Right forelimb (tissue), 1 donor: ENCODE results near the gene GLO1.

ENCODE experiments used
- DNase-seq: peaks from one replicate; pipeline ENCODE4 v3.0.0-alpha.2; 2018

Gene GLO1

DNA sequence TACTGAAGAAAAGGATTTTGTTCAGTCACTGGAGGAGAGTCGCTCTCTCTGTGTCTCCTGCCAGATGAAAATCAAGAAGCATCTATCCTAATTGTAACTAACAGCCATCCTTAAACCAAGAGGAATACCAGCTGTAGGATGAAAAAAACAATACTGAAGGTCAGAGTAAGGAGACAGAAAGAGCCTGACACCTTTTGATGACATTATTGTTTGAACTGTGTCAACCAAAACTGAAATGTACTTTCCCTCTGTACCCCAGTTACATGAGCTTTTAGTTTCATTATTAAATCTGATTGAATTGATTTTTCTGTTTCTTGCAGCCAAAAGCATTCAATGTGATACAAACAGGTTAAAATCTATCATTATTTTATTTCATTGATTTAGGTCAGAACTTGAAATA lies 46.0 kb downstream of the GLO1 start:
- no peak for DNase-seq

DNA sequence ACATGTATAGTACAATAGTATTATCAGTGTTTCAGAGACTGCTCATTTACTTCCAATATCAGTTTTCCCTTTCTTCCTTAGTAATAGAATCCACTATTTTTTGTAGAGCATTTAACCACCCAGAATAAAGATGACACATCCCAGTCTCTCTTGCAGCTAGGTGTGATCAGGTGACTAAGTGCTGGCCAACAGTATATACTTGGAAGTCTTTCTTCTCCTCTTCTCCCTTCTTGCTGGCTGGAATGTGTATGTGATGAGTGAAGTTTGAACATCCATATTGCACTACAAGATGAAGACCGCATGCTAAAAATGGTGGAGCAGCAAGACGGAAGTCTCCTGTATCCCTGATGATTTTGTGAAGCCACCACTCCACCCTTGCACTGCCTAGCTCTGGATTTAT lies 48.7 kb downstream of the GLO1 start:
- DNase-seq = no peak

DNA sequence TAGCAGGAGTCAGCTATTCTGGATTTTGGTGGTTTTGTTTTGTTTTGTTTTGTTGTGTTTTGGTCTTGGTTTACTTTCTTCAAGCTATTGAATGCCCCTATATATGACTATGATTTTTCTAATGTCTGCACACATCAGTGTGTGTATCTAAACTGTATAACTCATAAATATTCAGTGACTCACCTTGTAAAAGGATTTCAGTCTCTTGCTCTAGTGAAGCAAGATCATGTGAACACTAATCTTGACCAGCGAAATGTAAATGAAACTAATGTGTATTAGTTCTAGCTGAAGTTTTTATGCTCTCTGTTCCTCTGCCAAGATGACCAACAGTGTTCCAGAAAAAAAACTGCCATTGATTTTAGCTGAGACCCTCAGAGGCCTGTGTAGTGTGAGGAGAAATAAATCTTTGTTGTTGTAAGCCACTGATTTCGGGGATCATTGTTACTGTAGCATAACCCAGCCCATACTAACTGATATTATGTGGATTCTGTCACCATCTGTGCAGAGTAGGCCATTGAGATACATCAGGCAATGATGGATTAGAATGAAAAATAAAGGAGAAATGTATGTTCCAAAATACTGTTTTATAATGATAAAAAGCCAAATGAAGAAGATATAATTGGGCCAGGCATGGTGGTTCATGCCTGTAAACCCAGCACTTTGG lies 51.7 kb downstream of the GLO1 start:
- no peak for DNase-seq

DNA sequence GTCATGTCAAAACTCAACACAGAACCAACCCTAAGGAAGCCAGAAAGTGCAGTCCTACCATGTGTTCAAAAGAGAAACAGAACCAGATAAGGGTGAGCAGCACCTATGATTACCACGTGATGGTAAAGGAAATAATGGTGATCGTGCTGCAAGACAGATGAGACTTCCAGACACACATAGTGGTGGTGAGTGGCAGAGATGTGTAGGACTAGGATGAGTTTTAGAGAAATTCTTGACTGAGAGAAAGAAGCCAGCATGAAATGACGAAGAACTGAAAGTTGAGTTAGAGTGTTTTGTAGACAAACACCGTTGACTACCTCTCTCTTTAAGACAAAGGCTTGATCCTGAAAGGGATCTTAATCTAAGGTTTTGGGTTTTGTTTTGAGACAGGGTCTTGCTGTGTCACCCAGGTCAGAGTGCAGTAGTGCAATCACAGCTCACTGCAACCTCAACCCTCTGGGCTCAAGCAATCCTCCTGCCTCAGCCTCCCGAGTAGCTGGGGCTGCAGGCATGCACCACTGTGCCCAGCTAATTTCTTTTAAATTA lies 52.7 kb downstream of the GLO1 start:
- DNase-seq = no peak

DNA sequence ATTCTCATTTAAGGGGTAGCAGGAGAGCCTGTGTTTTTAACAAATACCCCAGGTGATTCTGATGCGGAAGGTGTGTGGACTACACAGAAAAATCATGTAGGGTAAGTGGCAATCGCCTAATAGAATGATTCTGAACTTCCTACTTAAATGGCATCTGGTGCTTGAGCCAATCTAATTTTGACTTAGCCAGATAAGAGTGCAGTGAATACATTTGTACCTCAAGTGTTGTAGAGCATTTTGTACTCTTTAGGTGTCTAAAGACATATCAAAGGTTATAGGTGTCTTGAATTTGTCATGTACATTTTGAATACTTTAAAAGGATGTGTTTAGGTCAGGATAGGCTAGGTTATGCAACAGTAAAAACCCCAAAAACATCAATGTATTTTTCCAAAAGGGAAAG lies 53.2 kb downstream of the GLO1 start:
- no peak for DNase-seq

DNA sequence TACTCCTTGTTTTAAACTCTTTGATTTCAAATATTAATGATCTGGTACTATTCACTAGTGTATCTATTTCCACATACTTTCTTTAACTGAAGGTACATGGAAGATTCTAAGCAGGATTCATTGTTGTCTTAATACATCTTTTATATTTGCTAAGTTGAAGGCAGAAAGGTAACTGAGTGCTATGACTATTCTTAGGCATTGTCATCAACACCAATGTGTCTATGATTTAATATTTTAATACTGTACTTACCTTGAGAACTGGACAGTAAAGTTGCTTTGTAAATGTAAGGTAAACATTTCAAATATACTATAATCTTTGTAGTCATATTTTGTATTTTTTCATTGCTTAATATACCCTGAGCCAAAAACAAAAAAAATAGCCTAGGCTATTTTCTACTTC lies 54.3 kb downstream of the GLO1 start:
- DNase-seq = no peak

DNA sequence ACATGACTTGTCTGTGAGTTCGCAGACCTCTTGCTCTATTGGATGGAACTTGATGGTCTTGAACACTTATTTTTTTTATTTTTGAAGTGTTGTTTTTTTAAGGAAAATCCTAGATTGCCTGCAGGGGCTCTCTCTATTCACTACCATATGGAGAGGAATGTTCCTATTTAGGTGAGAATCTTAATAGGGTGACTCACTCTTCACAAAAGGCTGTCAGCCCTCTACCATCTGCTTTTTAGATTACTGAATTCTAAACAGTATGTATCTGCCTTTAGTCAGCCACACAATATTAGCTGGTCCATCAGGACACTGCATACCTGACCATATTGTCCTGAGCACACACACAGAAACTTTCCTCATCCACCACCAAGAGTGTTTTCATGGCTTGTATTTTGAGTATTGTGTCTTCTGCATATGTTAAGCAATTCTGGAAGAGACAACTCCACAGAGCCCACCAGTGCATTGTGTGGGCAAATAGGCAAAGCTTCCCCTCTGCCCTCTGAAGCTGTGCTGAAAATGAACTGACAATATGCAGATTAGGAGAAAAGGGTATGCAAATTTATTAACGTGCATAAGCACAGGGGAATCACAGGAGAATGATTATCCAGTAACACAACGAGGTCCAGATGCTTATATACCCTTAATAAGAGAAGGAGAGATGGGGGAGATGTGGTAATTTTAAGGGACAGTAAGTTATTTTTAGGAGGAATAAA lies 56.6 kb downstream of the GLO1 start:
- DNase-seq = no peak

DNA sequence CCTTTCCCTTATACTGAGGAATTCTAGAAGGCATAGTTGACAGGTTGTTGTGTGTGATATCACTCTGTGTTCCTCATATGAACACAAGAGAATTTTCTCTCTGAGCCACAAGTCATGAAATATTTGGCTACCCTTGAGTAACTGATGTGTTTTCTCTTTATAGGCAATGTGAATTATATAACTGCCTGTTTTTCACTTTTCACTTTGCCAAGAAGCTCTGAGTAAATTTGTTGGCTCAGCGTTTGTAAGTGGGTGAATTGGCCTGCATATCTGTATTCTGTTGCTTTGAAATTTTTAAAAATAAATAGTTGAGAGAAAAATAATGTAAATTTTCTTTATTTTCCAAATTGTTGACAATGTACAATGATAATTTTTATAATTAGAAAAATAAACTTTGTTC lies 58.0 kb downstream of the GLO1 start:
- DNase-seq = no peak

DNA sequence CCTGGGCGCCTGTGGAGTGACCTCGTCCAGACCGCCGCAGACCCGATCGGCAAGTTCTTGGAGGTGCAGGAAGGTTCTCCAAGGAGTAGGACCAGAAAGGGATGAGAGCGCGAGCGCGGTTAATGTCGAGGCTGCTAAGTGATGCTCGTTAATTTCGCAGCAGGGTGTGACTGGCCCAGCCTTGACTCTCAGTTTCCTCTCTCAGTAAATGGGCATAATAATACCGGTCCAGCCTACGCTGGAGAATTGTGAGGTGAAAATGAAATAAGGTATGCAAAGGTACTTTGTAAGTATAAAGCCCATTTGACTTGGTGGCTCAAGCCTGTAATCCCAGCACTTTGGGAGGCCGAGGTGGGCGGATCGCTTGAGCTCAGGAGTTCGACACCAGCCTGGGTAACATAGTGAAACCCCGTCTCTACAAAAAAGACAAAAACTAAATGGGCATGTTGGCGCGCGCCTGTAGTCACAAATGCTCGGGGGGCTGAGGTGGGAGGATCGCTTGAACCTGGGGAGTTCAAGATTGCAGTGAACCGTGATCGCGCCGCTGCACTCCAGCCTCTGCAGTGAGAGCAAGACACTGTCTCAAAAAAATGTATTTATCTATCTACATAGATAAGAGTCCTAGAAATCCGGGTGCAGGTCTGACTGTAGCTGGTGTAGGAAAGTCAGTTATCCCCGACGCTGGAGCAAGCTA lies 62.6 kb downstream of the GLO1 start:
- no peak for DNase-seq

DNA sequence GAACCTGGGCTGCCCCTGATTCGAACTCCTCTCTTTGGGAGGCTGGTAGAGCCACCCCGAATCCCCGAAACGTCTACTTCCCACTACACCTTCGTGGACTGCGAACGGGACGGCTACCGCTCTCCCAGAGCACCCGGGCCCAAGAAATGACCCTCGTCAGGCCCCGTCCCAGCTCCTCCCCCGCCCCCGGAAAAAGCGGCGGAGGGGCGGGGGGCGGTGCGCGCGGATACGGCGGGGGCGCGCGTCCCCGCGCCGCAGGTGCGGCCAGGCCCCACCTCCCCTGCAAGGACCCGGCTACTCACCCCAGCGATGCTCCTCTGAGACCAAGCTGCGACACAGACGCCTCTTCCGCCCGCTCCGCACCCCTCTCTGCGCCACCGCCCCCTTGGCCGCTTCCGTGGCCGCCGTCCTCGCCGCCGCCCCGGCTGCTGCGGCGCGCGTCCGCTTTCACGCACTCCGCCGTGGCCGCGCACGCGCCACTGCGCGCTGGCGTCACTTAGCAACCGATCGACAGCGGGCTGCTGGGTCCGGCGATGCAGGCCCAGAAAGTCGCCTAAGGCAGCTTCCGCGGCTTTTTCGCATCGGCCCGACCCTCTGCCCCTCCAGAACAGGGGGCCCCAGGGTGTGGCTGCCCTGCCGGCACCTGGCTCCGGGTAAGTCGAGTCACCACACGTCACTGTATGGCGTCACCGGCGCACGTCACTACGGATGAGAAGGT lies 63.3 kb downstream of the GLO1 start, which contains the start of gene BTBD9:
BTBD9 (minus strand) TSS at position 432 of the 718 bp plus-strand sequence.
- peak; percentile 93 for DNase-seq

DNA sequence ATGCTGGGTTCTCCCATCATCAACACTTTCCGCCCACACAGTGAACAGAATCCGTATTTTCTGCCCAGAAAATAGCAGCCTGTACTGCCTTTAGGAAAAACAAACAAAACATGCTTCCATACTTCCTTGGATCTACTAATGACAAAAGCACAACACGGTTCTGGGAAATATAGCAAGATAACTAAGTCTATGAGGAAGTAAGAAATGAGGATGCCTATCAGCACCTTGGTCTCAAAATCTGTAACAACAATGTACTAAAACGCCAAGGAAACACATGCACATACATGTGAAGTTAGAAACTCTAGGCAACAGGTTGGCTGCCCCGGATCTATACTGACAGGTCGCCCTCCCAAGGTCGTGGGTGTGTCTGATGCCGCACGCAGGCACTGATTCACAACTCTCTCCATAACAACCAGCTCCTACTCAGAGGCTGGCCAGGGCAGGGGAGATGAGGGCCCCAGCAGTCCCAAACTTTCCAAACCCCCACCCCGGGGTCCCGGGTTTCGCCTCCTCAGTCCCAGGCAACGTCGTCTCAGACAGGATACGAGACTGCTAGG lies 63.9 kb downstream of the GLO1 start:
- DNase-seq = no peak

DNA sequence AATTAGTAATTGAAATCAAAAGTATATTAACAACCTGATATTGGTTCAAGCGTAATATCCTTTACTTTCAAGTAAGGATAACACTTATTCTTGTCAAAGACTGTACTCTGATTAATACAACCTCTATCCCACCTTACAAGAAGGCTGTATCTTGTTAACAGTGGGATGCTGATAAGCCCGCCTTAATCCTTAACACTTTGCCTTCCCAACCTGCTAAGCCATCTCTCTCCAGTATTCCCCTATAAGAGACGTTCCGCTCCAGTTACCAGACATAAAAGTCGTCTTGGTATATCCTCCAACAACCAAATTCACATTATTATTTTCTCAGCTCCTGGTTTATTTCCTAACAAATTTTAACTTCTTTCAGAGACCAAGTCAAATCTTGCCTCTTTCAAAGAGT lies 65.2 kb downstream of the GLO1 start:
- DNase-seq = no peak

DNA sequence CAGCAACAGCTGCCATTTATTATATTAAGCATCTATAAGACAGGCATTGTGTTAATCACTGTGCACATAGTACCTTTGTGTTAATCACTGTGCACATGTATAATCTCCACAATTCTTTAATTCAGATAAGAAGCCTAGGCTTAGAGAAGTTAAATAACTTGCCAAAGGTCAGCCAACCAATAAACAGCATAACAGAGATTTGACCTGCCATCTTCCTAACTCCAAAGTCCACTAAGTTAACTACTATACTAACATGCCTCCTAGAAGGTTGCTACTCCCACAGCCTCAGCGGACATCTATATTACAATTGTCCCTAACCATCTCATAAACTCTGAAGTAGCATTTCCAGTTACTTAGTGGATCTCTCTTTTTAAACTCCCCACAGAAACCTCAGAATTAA lies 66.9 kb downstream of the GLO1 start:
- no peak for DNase-seq

DNA sequence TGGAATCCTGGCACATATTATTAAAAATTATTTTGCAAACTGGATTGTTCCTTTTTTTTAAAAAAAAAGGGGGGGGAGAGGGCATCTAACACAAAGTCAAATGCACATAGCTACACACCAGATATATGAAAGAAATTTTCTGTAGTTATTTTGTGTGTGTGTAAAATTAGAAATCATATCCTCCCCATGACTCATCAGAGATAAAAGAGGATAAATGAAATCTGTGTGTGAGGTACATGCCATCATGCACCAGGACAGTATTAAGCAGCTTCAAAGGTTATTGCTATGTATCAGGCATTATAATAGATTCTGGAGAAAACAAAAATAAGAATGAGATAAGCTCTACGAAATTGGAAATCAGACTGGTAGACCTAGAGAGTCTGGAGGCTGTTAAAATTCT lies 68.4 kb downstream of the GLO1 start:
- DNase-seq = no peak

DNA sequence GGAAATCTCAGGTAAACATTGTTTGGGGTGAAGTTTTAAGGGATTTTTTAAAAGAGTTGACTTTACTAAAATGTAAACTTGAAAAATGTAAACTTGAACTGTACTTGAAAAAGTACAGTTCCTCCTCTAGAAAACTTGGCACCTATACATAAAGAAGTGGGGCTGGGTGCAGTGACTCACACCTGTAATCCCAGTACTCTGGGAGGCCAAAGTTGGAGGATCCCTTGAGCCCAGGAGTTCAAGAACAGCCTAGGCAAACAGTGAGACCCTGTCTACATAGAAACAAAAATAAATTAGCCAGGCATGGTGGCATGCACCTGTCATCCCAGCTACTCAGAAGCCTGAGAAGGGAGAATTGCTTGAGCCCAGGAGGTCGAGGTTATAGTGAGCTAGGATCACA lies 70.5 kb downstream of the GLO1 start:
- no peak for DNase-seq

DNA sequence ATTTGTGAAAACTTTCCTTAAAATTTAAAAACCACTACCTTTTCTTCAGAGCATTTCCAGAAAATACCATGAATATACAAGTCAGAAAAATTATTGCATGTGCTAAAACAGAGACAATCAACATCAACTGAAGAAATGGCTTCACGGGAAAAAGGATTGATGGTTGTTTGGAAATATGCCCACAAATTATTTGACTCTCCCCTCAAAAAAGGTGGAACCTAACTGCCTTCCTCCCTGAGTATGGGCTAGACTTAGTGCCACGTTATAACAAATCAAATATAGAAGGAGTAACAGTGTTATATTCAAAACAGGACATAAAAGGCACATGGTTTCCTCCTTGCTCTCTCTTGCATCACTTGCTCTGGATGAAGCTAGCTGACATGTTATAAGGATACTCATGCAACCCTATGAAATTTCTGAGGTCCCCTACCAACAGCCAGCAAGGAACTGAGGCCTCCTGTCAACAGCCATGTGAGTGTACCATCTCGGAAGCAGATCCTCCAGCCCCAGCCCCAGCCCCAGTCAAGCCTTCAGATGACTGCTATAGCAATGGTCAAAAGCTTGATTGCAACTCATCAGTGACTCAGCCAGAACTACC lies 71.7 kb downstream of the GLO1 start:
- no peak for DNase-seq
